Measurements from ENCODE around the gene HES7. TPM values are rescaled to one million over a fixed set of nuclear protein-coding genes. Genes with fewer than 3 reads are reported as not detected.

Gene HES7
- polyA plus RNA-seq, 1 experiment, result not detected

DNA sequence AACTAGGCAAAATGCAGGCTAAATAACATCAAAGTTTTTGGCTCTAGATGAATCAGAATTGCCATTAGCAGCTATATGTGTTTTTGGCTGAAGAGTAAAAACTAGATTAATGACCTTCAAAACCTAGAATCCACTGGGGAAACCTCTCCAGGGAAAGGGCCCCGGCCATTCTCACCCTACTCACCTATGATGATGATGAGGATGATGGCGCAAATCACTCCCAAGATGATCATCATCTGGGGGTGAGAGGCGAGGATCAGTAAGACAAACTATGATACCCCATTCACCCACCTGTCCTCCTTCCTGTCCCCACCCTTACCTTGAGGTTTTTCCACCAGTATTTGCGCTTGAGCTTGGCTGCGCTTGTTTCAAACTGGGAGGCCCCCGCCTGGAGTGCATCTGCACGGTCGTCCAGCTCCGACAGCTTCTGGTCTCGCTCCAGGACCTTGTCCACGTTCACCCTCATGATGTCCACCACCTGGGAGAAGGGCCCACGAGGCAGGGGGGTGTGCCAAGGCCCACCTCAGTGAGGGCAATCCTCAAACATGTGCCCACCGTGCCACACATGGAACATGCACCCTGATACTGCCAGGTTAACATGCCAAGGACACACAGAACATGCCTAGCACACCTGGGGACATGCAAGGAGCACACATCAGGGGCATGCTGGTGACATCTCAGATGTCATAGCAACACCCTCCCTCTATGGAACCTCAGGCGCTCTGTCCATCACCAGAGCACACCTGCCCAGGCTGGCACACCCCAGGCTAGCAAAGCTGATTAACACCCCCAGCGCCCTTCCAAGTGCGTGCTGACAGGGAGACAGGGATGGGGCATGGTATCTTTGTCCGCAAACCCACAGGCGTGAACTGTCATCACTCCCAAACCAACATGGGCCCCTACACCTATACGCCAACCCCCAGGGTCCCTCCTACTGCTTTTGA lies 37.7 kb upstream of the HES7 start:
- ChIA-PET CTCF (interaction anchor here (0.6 to 1.5 kb wide), 3 partner anchors 24 to 43 kb away, joined by 3 to 6 read pairs (median 4); partner anchors contain the start of genes ALOXE3 and BORCS6), POLR2A (interaction anchor here (0.5 to 3.3 kb wide), 2 partner anchors 12 to 444 kb away, joined by 4 to 20 read pairs; partner anchors contain the start of gene DNAH2)
- TF ChIP-seq, protein P1, sequence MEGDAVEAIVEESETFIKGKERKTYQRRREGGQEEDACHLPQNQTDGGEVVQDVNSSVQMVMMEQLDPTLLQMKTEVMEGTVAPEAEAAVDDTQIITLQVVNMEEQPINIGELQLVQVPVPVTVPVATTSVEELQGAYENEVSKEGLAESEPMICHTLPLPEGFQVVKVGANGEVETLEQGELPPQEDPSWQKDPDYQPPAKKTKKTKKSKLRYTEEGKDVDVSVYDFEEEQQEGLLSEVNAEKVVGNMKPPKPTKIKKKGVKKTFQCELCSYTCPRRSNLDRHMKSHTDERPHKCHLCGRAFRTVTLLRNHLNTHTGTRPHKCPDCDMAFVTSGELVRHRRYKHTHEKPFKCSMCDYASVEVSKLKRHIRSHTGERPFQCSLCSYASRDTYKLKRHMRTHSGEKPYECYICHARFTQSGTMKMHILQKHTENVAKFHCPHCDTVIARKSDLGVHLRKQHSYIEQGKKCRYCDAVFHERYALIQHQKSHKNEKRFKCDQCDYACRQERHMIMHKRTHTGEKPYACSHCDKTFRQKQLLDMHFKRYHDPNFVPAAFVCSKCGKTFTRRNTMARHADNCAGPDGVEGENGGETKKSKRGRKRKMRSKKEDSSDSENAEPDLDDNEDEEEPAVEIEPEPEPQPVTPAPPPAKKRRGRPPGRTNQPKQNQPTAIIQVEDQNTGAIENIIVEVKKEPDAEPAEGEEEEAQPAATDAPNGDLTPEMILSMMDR (IDR thresholded peaks at IDR 0.05; ENCODE audit: low read depth, low read length), result no peak
- peak overlapping the region; percentile 90 for H3K4me3 ChIP-seq (ENCODE audit: low read depth, low read length)
- no peak for DNase-seq (ENCODE audit: low read depth, low spot score)
- H3K9me3 ChIP-seq (ENCODE audit: control insufficient read depth, insufficient read depth, low read length), result no peaks in the 10 kb centered on the region; the same call in 1 of the 2 replicates
- H3K27me3 ChIP-seq (ENCODE audit: control insufficient read depth, insufficient read depth, low read length), result no peaks in the 10 kb centered on the region
- no peak overlapping the region for H3K27ac ChIP-seq (ENCODE audit: low read depth, low read length)

DNA sequence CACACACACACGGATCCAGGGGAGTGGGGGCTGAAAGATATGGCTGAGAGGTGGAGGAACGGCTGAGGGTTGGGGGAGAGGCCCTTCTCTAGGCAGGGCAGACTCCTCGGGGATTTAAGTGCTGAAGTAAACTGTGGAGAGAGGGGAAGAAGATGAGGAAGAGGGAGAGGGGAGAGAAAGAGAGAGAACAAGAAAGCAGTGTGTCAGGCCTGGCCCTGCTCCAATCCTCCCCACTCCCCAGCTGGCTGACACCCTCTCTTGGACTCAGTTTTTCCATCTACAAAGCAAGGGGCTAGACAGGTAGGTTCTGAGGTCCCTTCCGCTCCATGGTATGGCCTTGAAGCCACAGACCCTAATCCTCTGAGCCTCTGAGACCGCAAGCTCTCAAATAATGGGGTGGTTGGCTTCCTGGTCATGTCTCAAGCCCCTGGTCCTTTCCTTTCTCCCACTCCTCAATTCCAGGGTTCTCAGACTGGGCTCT lies 36.9 kb upstream of the HES7 start:
- POLR2A ChIA-PET, result interaction anchor here (0.5 to 3.3 kb wide), 2 partner anchors 13 to 444 kb away, joined by 4 to 20 read pairs; partner anchors contain the start of gene DNAH2
- Histone ChIP-seq H3K4me3 (ENCODE audit: low read depth, low read length) (0 out of 2 replicates have a peak overlapping the region, but pooled peaks have one; percentile 7), H3K27ac (ENCODE audit: low read depth, low read length) (no peak overlapping the region)

DNA sequence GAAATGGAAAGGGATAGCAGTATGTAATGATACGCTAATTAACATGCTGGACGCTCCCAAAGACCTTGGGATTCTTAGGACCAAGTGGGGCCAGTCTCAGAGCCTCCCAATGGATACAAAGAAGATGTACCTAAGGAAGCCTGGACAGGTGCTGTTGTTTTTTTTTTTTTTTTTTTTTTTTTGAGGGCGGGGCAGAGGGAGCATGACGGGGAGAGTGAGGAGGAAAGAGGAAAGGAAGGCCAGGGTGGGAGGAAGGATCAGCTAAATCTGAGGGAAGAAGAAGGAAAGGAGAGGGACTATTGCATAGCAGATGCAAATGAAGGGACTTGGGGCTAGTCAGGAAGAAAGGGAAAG lies 36.3 kb upstream of the HES7 start:
- ChIA-PET CTCF (interaction anchor here (0.6 to 1.5 kb wide), 4 partner anchors 22 to 135 kb away, joined by 3 to 4 read pairs (median 3); partner anchors contain the start of gene SLC25A35), POLR2A (interaction anchor here (3.3 kb wide), 1 partner anchor 13 kb away, joined by 20 read pairs; no protein-coding TSS in a partner anchor)
- no peak overlapping the region for H3K4me3 ChIP-seq (ENCODE audit: low read depth, low read length)
- DNase-seq (ENCODE audit: low read depth, low spot score), result no peak
- H3K9me3 ChIP-seq (ENCODE audit: control insufficient read depth, insufficient read depth, low read length), result no peaks in the 10 kb centered on the region; the same call in 1 of the 2 replicates
- TF ChIP-seq, protein P1 (IDR thresholded peaks at IDR 0.05; ENCODE audit: low read depth, low read length), result no peak
- no peak overlapping the region for H3K27ac ChIP-seq (ENCODE audit: low read depth, low read length)
- H3K27me3 ChIP-seq (ENCODE audit: control insufficient read depth, insufficient read depth, low read length), result no peaks in the 10 kb centered on the region

More for the DNA sequence above, 36.9 kb upstream of the HES7 start:
- DNase-seq (ENCODE audit: low read depth, low spot score), result no peak
- no peaks in the 10 kb centered on the region; the same call in 1 of the 2 replicates for H3K9me3 ChIP-seq (ENCODE audit: control insufficient read depth, insufficient read depth, low read length)
- CTCF ChIA-PET, result interaction anchor here (0.6 to 1.5 kb wide), 4 partner anchors 23 to 134 kb away, joined by 3 to 6 read pairs (median 4); partner anchors contain the start of genes ALOXE3 and SLC25A35
- H3K27me3 ChIP-seq (ENCODE audit: control insufficient read depth, insufficient read depth, low read length), result no peaks in the 10 kb centered on the region
- TF ChIP-seq, protein P1 (IDR thresholded peaks at IDR 0.05; ENCODE audit: low read depth, low read length), result no peak

DNA sequence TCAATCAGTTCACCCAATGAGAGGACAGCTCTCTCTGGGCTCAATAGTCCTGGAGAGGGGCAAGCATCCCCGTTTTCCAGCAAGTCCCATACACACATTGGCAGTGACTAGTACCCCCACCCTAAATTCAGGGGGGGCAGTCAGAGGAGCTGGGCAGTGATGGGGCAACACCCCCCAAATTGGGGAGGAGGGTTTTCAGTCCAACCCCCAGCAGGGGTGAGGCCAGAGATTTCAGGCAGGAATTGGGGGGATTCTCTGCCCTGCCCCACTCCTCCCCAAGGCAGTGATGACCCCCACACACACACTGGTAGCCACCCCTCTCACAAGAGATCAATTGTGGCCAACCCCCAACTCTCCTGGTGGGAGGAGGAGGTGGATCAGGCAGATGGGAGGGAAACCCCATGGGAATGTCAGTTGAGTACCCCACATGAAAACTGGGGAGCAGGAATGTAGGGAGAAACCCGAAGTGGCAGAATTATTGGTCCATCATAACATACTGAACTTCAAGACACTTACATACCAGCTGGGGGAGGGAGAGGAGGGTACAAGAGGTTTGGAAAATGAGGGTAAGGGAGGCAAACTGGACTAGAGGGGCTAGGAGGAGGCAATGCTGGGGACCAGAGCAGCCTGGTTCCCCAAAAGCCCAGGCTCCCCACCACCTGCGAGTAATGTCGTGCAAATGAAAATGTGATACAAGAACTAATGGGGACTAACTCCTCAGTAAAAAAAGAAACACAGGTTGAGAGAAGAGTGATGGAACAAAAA lies 35.7 kb upstream of the HES7 start:
- CTCF ChIA-PET, result interaction anchor here (1.0 to 2.0 kb wide), 6 partner anchors 8 to 99 kb away, joined by 3 to 17 read pairs (median 4); no protein-coding TSS in a partner anchor
- POLR2A ChIA-PET, result interaction anchor here (3.3 kb wide), 1 partner anchor 14 kb away, joined by 20 read pairs; no protein-coding TSS in a partner anchor
- H3K27me3 ChIP-seq (ENCODE audit: control insufficient read depth, insufficient read depth, low read length), result no peaks in the 10 kb centered on the region
- H3K4me3 ChIP-seq (ENCODE audit: low read depth, low read length), result no peak overlapping the region
- TF ChIP-seq, protein P1 (IDR thresholded peaks at IDR 0.05; ENCODE audit: low read depth, low read length), result no peak
- DNase-seq (ENCODE audit: low read depth, low spot score), result no peak
- H3K9me3 ChIP-seq (ENCODE audit: control insufficient read depth, insufficient read depth, low read length), result no peaks in the 10 kb centered on the region; the same call in 1 of the 2 replicates
- no peak overlapping the region for H3K27ac ChIP-seq (ENCODE audit: low read depth, low read length)

Measured in AG04450 (cell line).